Duodenal mucosa (tissue), 2 donors: ENCODE measurements around the gene ZNF618.

Experiments
- H3K27ac ChIP-seq: one replicate; pipeline ENCODE4 v1.7.0; 2013; ENCODE audit warnings: low read depth, low read length
- H3K27me3 ChIP-seq, 2 donors: one replicate each; pipeline ENCODE4 v1.7.0; 2013; ENCODE audit warnings: low read length in 2 of 2, control low read depth in 1 of 2; ENCODE audit not compliant: insufficient read depth in 2 of 2, control insufficient read depth in 1 of 2
- H3K36me3 ChIP-seq, 2 donors: one replicate each; pipeline ENCODE4 v1.7.0; 2013; ENCODE audit warnings: low read length in 2 of 2, control low read depth in 1 of 2; ENCODE audit not compliant: insufficient read depth in 2 of 2, control insufficient read depth in 1 of 2
- H3K4me1 ChIP-seq, 2 donors: one replicate each; pipeline ENCODE4 v1.7.0; 2013; ENCODE audit warnings: low read length in 2 of 2, control low read depth in 1 of 2; ENCODE audit not compliant: insufficient read depth in 2 of 2, control insufficient read depth in 1 of 2
- H3K4me3 ChIP-seq, 2 donors: one replicate each; pipeline ENCODE4 v1.7.0; 2013; ENCODE audit warnings: low read length in 2 of 2, low read depth in 1 of 2
- H3K9ac ChIP-seq, 2 donors: one replicate each; pipeline ENCODE4 v1.7.0; 2013; ENCODE audit warnings: low read length in 2 of 2, low read depth in 1 of 2
- H3K9me3 ChIP-seq, 2 donors: one replicate each; pipeline ENCODE4 v1.7.0; 2013; ENCODE audit warnings: low read length in 2 of 2, control low read depth in 1 of 2; ENCODE audit not compliant: control insufficient read depth in 1 of 2

ZNF618 gene

GRCh38 chr9:114050226-114050568 lies 174.1 kb downstream of the ZNF618 start:
- Histone ChIP-seq H3K36me3 (peaks cover 0 to 28% of the 10 kb centered on the region in 2 donors), H3K4me1 (no peaks in the 10 kb centered on the region), H3K27ac (no peak overlapping the region), H3K4me3 (no peak overlapping the region), H3K9me3 (no peaks in the 10 kb centered on the region), H3K9ac (no peak overlapping the region), H3K27me3 (no peaks in the 10 kb centered on the region)

GRCh38 chr9:114050646-114051045 lies 174.5 kb downstream of the ZNF618 start:
- Histone ChIP-seq H3K4me1 (no peaks in the 10 kb centered on the region), H3K27ac (no peak overlapping the region), H3K36me3 (peaks cover 0 to 28% of the 10 kb centered on the region in 2 donors)

GRCh38 chr9:114051281-114051680 lies 175.2 kb downstream of the ZNF618 start:
- Histone ChIP-seq H3K9ac (no peak overlapping the region), H3K4me1 (no peaks in the 10 kb centered on the region), H3K9me3 (no peaks in the 10 kb centered on the region), H3K27ac (no peak overlapping the region), H3K4me3 (no peak overlapping the region), H3K27me3 (no peaks in the 10 kb centered on the region), H3K36me3 (peaks cover 0 to 28% of the 10 kb centered on the region in 2 donors)

More at GRCh38 chr9:114050646-114051045, 174.5 kb downstream of the ZNF618 start:
- H3K9ac ChIP-seq: no peak overlapping the region
- H3K27me3 ChIP-seq: no peaks in the 10 kb centered on the region
- no peak overlapping the region for H3K4me3 ChIP-seq
- no peaks in the 10 kb centered on the region for H3K9me3 ChIP-seq

DNA sequence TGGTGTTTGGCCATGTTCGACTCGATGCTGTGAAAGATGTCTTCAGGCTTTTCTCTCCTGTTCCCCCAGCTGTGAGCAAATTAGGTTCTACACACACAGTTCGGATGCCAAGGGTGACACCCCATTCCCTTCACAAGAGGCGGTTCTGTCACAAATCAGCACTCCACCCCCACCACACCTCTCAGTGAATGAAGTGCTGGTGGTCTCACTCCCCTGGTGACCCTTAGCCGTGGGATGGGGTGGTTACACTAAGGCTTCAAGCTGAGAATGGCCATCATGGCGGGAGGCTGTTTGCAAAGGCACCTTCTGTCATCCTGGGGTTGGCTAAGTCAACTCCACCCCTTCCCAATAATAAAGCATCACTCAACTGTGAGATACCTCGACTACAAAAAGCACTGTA lies 175.6 kb downstream of the ZNF618 start:
- no peaks in the 10 kb centered on the region for H3K9me3 ChIP-seq
- no peak overlapping the region for H3K27ac ChIP-seq
- H3K4me3 ChIP-seq: no peak overlapping the region
- no peaks in the 10 kb centered on the region for H3K4me1 ChIP-seq
- no peak overlapping the region for H3K9ac ChIP-seq
- H3K27me3 ChIP-seq: no peaks in the 10 kb centered on the region
- peaks cover 0 to 28% of the 10 kb centered on the region in 2 donors for H3K36me3 ChIP-seq

DNA sequence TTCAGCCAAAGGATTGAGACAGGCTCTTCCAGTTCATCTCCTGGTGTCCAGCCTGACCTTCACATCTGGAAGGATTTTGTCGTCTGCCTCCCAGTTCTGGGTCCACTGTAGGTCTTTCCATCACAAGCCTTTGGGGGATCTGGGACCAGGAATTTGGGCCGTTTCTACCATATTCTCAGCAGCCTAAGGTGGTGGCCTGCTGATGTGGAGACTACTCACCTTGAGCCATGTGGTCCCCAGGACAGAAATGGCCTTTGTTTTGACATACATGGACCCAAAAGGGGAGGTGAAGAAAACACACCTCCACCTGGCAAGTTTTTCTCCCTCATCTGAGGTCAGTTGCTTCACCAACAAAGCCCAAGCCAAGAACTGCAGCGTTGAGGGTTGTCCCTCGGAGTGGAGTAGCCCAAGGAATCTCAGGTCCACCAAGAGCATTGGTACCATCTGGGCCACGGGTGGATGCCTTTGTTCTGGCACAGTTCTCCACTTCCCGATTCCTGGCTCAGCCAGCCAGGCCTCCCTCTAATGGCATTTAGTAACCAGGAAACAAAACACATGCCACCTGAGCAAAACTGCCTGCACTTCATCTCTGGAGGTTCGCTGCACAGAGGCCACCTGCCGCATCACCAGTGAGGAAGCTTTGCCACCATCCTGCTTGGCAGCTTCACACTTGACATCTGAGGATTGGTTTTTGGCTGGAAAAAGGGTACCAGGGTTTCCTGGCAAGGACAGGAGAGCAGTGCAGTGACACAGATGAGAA lies 177.3 kb downstream of the ZNF618 start:
- H3K27ac ChIP-seq: no peak overlapping the region
- no peak overlapping the region for H3K9ac ChIP-seq

DNA sequence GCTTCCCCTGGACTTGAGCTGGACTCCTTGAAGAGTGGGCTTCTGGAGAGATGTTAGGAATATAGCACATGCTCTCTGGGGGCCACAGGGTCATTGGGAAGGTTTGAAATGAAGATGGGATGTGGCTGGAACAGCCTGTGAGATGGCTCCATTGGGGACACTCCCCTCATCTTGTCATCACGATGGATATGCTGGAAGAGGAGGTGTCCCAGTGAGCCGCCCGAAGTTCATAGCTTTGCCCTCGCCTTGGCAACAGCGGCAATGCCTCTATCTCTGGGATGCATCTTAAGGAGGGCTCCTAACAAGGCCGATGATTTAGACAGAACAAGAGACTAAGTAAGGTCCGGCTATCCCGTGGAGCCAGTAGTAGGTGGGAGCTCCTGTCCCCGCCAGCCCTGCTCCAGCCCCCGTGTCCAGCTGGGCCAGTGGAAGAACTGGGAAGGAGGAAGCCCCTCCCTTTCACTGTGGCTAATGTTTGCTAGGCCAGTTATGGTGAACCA lies 178.1 kb downstream of the ZNF618 start:
- no peak overlapping the region for H3K27ac ChIP-seq

More for the DNA sequence above, 177.3 kb downstream of the ZNF618 start:
- no peak overlapping the region for H3K4me3 ChIP-seq
- peaks cover 0 to 22% of the 10 kb centered on the region in 2 donors for H3K36me3 ChIP-seq
- H3K4me1 ChIP-seq: no peaks in the 10 kb centered on the region
- H3K9me3 ChIP-seq: no peaks in the 10 kb centered on the region
- no peaks in the 10 kb centered on the region for H3K27me3 ChIP-seq

DNA sequence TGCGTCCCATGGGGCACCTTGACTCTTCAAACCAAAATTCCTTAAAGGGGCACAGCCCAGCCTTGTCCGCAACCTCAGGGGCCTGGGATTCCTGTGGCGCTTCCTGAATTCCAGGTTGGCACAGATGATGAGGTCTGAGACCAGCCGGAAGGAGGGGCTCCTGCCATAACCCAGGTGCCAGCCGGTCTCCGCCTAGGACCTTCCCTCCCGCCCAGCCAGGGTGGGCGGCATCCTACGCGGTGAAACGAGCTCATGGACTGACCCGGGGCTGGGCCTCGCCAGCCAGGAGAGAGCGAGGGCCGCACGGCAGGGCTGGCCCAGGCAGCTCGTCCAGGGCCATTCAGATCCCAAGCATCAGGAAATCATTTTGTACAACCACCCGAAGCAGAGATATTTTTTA lies 179.0 kb downstream of the ZNF618 start:
- no peak overlapping the region for H3K4me3 ChIP-seq
- peaks cover 0 to 8% of the 10 kb centered on the region in 2 donors for H3K36me3 ChIP-seq
- H3K4me1 ChIP-seq: no peaks in the 10 kb centered on the region
- H3K27me3 ChIP-seq: no peaks in the 10 kb centered on the region
- H3K9me3 ChIP-seq: no peaks in the 10 kb centered on the region
- H3K9ac ChIP-seq: no peak overlapping the region
- H3K27ac ChIP-seq: no peak overlapping the region

More for the DNA sequence above, 178.1 kb downstream of the ZNF618 start:
- no peak overlapping the region for H3K9ac ChIP-seq
- H3K27me3 ChIP-seq: no peaks in the 10 kb centered on the region
- H3K9me3 ChIP-seq: no peaks in the 10 kb centered on the region
- no peak overlapping the region for H3K4me3 ChIP-seq
- no peaks in the 10 kb centered on the region for H3K4me1 ChIP-seq
- peaks cover 0 to 14% of the 10 kb centered on the region in 2 donors for H3K36me3 ChIP-seq

GRCh38 chr9:114055894-114056293 lies 179.8 kb downstream of the ZNF618 start:
- Histone ChIP-seq H3K4me1 (no peaks in the 10 kb centered on the region), H3K36me3 (peaks cover 0 to 8% of the 10 kb centered on the region in 2 donors), H3K27me3 (no peaks in the 10 kb centered on the region), H3K27ac (no peak overlapping the region), H3K9me3 (no peaks in the 10 kb centered on the region), H3K4me3 (no peak overlapping the region), H3K9ac (no peak overlapping the region)

GRCh38 chr9:114056527-114056926 lies 180.4 kb downstream of the ZNF618 start:
- H3K4me1 ChIP-seq: no peaks in the 10 kb centered on the region
- no peak overlapping the region for H3K9ac ChIP-seq
- peaks cover 0 to 3% of the 10 kb centered on the region in 2 donors for H3K36me3 ChIP-seq
- no peaks in the 10 kb centered on the region for H3K27me3 ChIP-seq
- H3K4me3 ChIP-seq: no peak overlapping the region
- H3K9me3 ChIP-seq: no peaks in the 10 kb centered on the region
- no peak overlapping the region for H3K27ac ChIP-seq

GRCh38 chr9:114057161-114057885 lies 181.2 kb downstream of the ZNF618 start:
- peaks cover 2 to 4% of the 10 kb centered on the region in 2 donors for H3K4me1 ChIP-seq
- no peaks in the 10 kb centered on the region for H3K27me3 ChIP-seq
- no peak overlapping the region for H3K9ac ChIP-seq
- no peaks in the 10 kb centered on the region for H3K36me3 ChIP-seq
- no peak overlapping the region for H3K27ac ChIP-seq
- H3K9me3 ChIP-seq: no peaks in the 10 kb centered on the region
- no peak overlapping the region for H3K4me3 ChIP-seq
